RKO (cell line): ENCODE data around the gene ANKRD33B.

Source experiments
- DNase-seq: peaks from one replicate; pipeline ENCODE4 v3.0.0-alpha.2; 2016; ENCODE audit warnings: low spot score

The ANKRD33B gene

GRCh38 chr5:10678244-10678643 is 114.4 kb downstream of the ANKRD33B start:
- no peak for DNase-seq

DNA sequence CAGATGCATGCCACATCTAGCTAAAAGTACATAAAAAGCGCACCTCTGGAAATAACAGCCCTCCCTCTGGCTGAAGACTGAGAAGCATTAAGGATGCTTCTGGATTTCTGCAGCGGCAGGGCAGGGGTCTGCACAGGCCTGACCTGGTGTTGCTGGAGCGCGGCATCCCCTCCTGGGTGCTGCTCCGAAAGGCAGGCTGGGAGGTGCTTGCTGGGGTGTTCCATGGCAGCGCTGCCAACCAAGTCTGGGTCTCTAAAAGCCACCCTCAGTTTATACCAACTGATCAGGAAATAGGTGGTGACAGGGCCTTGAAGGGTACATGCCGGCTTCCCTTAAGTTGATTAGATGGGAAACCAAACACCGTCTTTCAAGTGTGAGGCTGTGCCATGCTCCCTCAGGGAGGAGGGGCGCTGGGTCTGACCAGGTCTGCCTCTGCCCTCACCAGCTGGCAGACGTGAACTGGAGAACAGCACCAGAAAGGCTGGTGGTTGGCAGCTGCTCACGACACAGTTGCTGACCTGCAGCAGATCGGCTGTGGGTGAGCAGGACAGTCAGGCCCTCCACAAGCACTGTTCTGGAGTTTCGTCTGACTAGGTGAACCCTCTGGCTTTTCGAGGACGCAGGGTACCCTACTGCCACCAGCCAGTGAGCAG is 115.6 kb downstream of the ANKRD33B start:
- DNase-seq: no peak

DNA sequence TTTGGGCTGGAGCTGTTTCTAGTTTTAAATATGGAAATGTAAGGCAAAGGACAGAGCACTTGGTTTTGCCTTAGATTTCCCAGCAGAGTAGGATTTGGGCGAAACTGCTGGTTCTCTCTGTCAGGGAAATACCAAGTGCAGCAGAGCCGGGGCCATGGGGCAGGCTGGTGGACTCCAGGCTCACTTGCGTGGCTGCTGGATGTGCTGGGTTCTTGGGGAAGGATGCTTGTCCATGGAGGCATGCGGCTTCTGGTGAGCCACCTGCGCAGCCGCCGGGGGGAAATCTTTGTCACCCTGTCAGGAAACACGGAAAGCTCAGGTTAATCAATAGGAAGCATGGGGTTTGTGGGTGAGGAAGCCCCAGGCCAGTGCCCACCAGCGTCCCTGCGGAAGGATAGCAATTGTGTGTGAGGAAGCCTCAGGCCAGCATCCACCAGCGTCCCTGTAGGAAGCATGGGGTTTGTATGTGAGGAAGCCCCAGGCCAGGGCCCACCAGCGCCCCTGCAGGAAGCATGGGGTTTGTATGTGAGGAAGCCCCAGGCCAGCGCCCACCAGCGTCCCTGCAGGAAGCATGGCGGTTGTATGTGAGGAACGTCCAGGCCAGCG is 117.1 kb downstream of the ANKRD33B start:
- no peak for DNase-seq

DNA sequence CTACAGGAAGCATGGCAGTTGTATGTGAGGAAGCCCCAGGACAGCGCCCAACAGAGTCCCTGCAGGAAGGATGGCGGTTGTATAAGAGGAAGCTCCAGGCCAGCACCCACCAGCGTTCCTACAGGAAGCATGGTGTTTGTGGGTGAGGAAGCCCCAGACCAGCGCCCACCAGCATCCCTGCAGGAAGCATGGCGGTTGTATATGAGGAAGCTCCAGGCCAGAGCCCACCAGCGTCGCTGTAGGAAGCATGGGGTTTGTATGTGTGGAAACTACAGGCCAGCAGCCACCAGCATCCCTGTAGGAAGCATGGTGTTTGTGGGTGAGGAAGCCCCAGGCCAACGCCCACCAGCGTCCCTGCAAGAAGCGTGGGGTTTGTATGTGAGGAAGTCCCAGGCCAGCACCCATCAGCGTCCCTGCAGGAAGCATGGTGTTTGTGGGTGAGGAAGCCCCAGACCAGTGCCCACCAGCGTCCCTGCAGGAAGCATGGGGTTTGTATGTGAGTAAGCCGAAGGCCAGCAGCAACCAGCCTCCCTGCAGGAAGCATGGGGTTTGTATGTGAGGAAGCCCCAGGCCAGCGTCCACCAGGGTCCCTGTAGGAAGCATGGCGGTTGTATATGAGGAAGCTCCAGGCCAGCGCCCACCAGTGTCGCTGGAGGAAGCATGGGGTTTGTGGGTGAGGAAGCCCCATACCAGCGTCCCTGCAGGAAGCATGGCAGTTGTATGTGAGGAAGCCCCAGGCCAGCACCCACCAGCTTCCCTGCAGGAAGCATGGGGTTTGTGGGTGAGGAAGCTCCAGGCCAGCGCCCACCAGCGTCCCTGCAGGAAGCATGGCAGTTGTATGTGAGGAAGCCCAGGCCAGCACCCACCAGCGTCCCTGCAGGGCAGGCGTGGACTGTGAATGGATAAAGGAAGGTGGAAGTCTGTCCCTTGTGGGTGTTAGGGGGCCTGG is 118.1 kb downstream of the ANKRD33B start:
- DNase-seq: no peak

GRCh38 chr5:10682801-10683525 is 119.1 kb downstream of the ANKRD33B start:
- DNase-seq: no peak

DNA sequence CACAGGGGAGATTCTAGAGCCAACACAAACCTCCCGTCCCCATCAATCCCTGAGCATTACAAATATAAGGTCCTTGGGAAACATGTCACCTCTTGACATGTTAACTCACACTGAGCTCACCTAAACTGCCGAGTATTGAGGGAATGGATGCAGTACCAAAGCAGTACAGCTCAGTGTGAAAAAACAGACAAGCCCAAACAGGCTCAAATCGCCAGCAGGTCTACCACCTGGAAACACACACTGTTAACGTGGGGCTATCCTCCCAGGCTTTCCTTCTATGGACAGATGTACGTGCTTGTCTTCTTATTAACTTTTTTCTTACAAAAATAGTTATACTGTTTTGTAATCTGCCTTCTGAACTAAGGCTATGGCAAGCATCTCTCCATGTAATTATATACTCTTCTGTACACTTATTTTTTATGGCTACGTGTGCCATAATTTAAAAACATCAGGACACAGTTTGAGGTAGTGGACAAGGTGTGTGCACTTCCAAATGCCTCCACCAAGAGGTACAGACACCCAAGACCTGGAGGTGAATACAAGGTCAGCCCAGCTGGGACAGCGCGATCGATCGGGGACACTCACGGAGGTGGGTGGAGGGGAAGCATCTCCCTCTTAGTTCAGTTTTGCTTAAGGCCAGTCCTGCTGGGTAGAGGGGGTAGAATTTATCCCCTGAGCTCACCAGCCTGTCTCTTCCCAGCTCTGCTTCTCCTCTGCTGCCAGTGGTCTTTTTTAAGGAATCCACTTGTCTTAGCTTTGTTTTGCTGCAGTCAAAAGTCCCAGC is 120.6 kb downstream of the ANKRD33B start:
- DNase-seq: no peak

GRCh38 chr5:10685115-10685521 is 121.2 kb downstream of the ANKRD33B start:
- DNase-seq: no peak

- no peak for DNase-seq
Observed at GRCh38 chr5:10686890-10687289, 123.0 kb downstream of the ANKRD33B start.

- no peak for DNase-seq
Observed at GRCh38 chr5:10688651-10689171, 124.8 kb downstream of the ANKRD33B start.

GRCh38 chr5:10689391-10690081 is 125.7 kb downstream of the ANKRD33B start:
- peak; percentile 19 for DNase-seq

- no peak for DNase-seq
Observed at GRCh38 chr5:10690460-10691440, 126.9 kb downstream of the ANKRD33B start.

- DNase-seq: no peak
Observed at GRCh38 chr5:10691826-10692785, 128.2 kb downstream of the ANKRD33B start.

- DNase-seq: peak; percentile 72
Observed at GRCh38 chr5:10695055-10695649, 131.3 kb downstream of the ANKRD33B start.

DNA sequence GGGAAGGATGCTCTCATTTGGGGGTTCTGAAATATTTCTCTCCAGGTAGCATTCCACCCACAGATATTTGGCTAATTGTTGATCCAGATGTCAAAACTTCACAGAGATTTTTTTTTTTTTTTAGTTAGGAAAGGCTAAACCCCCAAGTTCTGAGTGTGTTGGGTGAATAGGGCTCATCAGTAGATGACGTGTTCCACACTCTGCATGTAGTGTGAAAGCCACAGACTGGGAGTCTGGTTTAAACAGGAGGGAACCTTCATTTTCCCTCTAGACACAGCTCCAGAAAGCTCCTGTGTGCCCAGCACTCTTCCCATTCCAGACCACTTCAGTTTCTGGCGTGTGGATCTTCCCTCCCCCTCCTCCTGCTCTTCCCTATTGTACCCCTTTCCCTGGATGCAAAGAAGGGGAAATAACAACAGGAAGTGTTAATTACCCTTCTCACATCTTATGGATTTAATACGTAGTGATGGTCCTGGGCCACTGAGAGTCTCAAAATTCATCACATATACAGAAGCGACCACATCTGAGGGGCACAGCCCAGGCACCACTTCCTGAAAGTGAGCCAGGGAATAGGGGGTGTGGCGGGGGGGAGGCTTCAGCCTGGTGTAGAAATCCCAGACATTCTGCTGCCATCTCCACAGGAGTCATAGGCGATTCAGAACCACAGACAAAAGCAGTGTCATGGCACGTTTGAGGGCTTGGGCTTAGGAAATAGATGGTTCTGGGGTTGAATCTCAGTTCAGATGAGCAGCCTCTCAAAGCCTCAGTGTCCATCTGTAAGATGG is 132.1 kb downstream of the ANKRD33B start:
- DNase-seq: no peak

GRCh38 chr5:10699281-10699874 is 135.5 kb downstream of the ANKRD33B start:
- DNase-seq: no peak

GRCh38 chr5:10699987-10700386 is 136.1 kb downstream of the ANKRD33B start:
- no peak for DNase-seq
